ENCODE data around the gene CARD19.

DNA sequence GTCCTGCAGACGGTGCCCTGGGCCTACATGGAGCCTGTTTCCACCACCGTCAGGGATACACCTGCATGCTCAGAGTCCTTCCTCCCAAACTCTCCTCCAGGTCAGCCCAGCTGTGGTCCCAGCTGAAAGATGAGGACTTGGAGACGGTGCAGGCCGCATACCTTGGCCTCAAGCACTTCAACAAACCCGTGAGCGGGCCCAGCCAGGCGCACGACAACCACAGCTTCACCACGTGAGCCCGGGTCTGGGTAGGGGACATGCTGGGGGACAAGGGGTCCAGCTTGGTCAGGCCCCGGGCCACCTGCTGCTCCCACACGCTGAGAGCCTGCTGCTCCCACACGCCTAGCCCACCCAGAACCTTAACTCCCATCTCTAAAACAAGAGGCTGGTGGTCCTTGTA lies 16.6 kb upstream of the CARD19 start:
- TF ChIP-seq, protein P1, sequence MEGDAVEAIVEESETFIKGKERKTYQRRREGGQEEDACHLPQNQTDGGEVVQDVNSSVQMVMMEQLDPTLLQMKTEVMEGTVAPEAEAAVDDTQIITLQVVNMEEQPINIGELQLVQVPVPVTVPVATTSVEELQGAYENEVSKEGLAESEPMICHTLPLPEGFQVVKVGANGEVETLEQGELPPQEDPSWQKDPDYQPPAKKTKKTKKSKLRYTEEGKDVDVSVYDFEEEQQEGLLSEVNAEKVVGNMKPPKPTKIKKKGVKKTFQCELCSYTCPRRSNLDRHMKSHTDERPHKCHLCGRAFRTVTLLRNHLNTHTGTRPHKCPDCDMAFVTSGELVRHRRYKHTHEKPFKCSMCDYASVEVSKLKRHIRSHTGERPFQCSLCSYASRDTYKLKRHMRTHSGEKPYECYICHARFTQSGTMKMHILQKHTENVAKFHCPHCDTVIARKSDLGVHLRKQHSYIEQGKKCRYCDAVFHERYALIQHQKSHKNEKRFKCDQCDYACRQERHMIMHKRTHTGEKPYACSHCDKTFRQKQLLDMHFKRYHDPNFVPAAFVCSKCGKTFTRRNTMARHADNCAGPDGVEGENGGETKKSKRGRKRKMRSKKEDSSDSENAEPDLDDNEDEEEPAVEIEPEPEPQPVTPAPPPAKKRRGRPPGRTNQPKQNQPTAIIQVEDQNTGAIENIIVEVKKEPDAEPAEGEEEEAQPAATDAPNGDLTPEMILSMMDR (IDR thresholded peaks at IDR 0.05): no peak
- no peak for TF ChIP-seq POLR2A (IDR thresholded peaks at IDR 0.05)

All from Peyer's patch (tissue), 4 donors.